Brain microvascular endothelial cell (primary cell): ENCODE measurements around the gene OCLN.

Experiments used
- DNase-seq: peaks from one replicate; pipeline ENCODE4 v3.0.0-alpha.2; 2020
- H3K27ac ChIP-seq: fragments of 250-450 bp; sonication (Bioruptor Pico); 2 replicates; pipeline ENCODE4 v1.5.1; 2020; ENCODE audit warnings: mild to moderate bottlenecking, moderate library complexity
- H3K27me3 ChIP-seq: fragments of 250-450 bp; sonication (Bioruptor Pico); replicated peaks from 2 replicates; pipeline ENCODE4 v1.5.1; 2020; ENCODE audit warnings: mild to moderate bottlenecking
- H3K36me3 ChIP-seq: fragments of 250-450 bp; sonication (Bioruptor Pico); replicated peaks from 2 replicates; pipeline ENCODE4 v1.5.1; 2020; ENCODE audit warnings: mild to moderate bottlenecking
- H3K4me3 ChIP-seq: 2 replicates; pipeline ENCODE4 v1.5.1; 2011; ENCODE audit warnings: low read depth, mild to moderate bottlenecking, control low read depth, low read length, moderate library complexity
- CTCF ChIP-seq: IDR thresholded peaks from 2 replicates; pipeline ENCODE4 v1.5.1; 2011; ENCODE audit warnings: low read depth, mild to moderate bottlenecking, moderate library complexity, low read length, control low read depth, inconsistent platforms; ENCODE audit errors: missing control alignments
- in situ Hi-C: cut with HindIII; loops from 2 replicates; pipeline ENCODE4 v1.10.0; 2017; ENCODE audit warnings: low sequenced_read_pairs, low pct_ligation_motif_present

The OCLN gene

GRCh38 chr5:69498384-69498783 is 5.8 kb downstream of the OCLN start:
- no peaks in the 10 kb centered on the region for H3K36me3 ChIP-seq
- in situ Hi-C loops: no loop called here
- no peak for DNase-seq
- no peak overlapping the region for H3K27ac ChIP-seq
- H3K27me3 ChIP-seq: no peaks in the 10 kb centered on the region
- no peak overlapping the region for H3K4me3 ChIP-seq
- TF ChIP-seq CTCF: no peak

GRCh38 chr5:69502367-69502766 is 9.8 kb downstream of the OCLN start:
- H3K4me3 ChIP-seq: no peak overlapping the region
- TF ChIP-seq CTCF: no peak
- in situ Hi-C loops: no loop called here
- DNase-seq: no peak
- no peaks in the 10 kb centered on the region for H3K27me3 ChIP-seq
- H3K36me3 ChIP-seq: no peaks in the 10 kb centered on the region
- H3K27ac ChIP-seq: peak overlapping the region; percentile 74

GRCh38 chr5:69502767-69503488 is 10.3 kb downstream of the OCLN start:
- Histone ChIP-seq H3K27ac (peak overlapping the region; percentile 74), H3K36me3 (no peaks in the 10 kb centered on the region), H3K4me3 (no peak overlapping the region), H3K27me3 (no peaks in the 10 kb centered on the region)
- DNase-seq: peak; percentile 53
- TF ChIP-seq CTCF: no peak
- in situ Hi-C loops: no loop called here

- Histone ChIP-seq H3K27ac (no peak overlapping the region), H3K4me3 (no peak overlapping the region), H3K36me3 (no peaks in the 10 kb centered on the region), H3K27me3 (no peaks in the 10 kb centered on the region)
- no peak for DNase-seq
- in situ Hi-C loops: no loop called here
- no peak for TF ChIP-seq CTCF
Measured at GRCh38 chr5:69504036-69504435, 11.4 kb downstream of the OCLN start.

GRCh38 chr5:69505306-69505705 is 12.7 kb downstream of the OCLN start:
- Histone ChIP-seq H3K4me3 (no peak overlapping the region), H3K27ac (no peak overlapping the region), H3K36me3 (no peaks in the 10 kb centered on the region), H3K27me3 (no peaks in the 10 kb centered on the region)
- DNase-seq: no peak
- TF ChIP-seq CTCF: no peak
- in situ Hi-C loops: no loop called here

GRCh38 chr5:69509212-69509611 is 16.6 kb downstream of the OCLN start:
- TF ChIP-seq CTCF: no peak
- DNase-seq: no peak
- Histone ChIP-seq H3K27me3 (no peaks in the 10 kb centered on the region), H3K36me3 (no peaks in the 10 kb centered on the region), H3K4me3 (no peak overlapping the region), H3K27ac (no peak overlapping the region)
- in situ Hi-C loops: no loop called here
